Measurements from ENCODE around the gene FTO.

FTO gene

GRCh38 chr16:53717577-53717976 lies 13.6 kb downstream of the FTO start:
- TF ChIP-seq CTCF (IDR thresholded peaks at IDR 0.05; ENCODE audit: borderline replicate concordance, insufficient read depth, low read depth, low read length) = no peak
- no peak overlapping the region for H3K4me3 ChIP-seq (ENCODE audit: low read depth, low read length)

GRCh38 chr16:53721017-53721416 lies 17.1 kb downstream of the FTO start:
- H3K4me3 ChIP-seq (ENCODE audit: low read depth, low read length) = no peak overlapping the region
- TF ChIP-seq CTCF (IDR thresholded peaks at IDR 0.05; ENCODE audit: borderline replicate concordance, insufficient read depth, low read depth, low read length) = no peak

GRCh38 chr16:53726625-53727024 lies 22.7 kb downstream of the FTO start:
- no peak for TF ChIP-seq CTCF (IDR thresholded peaks at IDR 0.05; ENCODE audit: borderline replicate concordance, insufficient read depth, low read depth, low read length)
- no peak overlapping the region for H3K4me3 ChIP-seq (ENCODE audit: low read depth, low read length)

GRCh38 chr16:53730693-53731092 lies 26.7 kb downstream of the FTO start:
- no peak for TF ChIP-seq CTCF (IDR thresholded peaks at IDR 0.05; ENCODE audit: borderline replicate concordance, insufficient read depth, low read depth, low read length)
- H3K4me3 ChIP-seq (ENCODE audit: low read depth, low read length) = no peak overlapping the region

- no peak overlapping the region for H3K4me3 ChIP-seq (ENCODE audit: low read depth, low read length)
- TF ChIP-seq CTCF (IDR thresholded peaks at IDR 0.05; ENCODE audit: borderline replicate concordance, insufficient read depth, low read depth, low read length) = no peak
These were observed 28.5 kb downstream of the FTO start for GRCh38 chr16:53732296-53732929.

- no peak overlapping the region for H3K4me3 ChIP-seq (ENCODE audit: low read depth, low read length)
- no peak for TF ChIP-seq CTCF (IDR thresholded peaks at IDR 0.05; ENCODE audit: borderline replicate concordance, insufficient read depth, low read depth, low read length)
These were observed 31.0 kb downstream of the FTO start for GRCh38 chr16:53734908-53735307.

- TF ChIP-seq CTCF (IDR thresholded peaks at IDR 0.05; ENCODE audit: borderline replicate concordance, insufficient read depth, low read depth, low read length) = no peak
- no peak overlapping the region for H3K4me3 ChIP-seq (ENCODE audit: low read depth, low read length)
These were observed 32.3 kb downstream of the FTO start for GRCh38 chr16:53736297-53736696.

All from GM12875 (cell line).